Measurements from ENCODE around the gene MTHFD1L. TPM values are rescaled to one million over a fixed set of nuclear protein-coding genes. Genes with fewer than 3 reads are reported as not detected.
A peak's percentile ranks its signal among the peaks of the same experiment; 100 is the strongest.

MTHFD1L gene
- polyA plus RNA-seq, 1 donor: 26.9 TPM

DNA sequence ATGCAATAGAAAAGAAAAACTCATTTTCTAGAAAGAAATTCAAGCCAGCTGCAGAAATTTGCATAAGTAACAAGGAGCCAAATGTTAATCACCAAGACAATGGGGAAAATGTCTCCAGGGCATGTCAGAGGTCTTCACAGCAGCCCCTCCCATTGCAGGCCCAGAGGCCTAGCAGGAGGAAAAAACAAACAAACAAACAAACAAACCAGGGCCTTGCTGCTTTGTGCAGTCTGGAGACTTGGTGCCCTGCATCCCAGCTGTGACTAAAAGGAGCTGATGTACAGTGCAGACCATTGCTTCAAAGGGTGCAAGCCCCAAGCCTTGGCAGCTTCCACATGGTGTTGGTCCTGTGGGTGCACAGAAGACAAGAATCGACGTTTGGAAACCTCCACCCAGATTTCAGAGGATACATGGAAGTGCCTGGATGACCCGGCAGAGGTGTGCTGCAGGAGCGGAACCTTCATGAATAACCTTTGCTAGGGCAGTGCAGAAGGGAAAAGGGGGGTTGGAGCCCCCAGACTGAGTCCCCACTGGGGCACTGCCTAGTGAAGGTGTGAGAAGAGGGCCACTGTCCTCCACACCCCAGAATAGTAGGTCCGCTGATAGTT, 263.4 kb downstream of the MTHFD1L start:
- DNase-seq: no peak

- no peak for DNase-seq
Observed at GRCh38 chr6:151130329-151130728, 264.8 kb downstream of the MTHFD1L start.

DNA sequence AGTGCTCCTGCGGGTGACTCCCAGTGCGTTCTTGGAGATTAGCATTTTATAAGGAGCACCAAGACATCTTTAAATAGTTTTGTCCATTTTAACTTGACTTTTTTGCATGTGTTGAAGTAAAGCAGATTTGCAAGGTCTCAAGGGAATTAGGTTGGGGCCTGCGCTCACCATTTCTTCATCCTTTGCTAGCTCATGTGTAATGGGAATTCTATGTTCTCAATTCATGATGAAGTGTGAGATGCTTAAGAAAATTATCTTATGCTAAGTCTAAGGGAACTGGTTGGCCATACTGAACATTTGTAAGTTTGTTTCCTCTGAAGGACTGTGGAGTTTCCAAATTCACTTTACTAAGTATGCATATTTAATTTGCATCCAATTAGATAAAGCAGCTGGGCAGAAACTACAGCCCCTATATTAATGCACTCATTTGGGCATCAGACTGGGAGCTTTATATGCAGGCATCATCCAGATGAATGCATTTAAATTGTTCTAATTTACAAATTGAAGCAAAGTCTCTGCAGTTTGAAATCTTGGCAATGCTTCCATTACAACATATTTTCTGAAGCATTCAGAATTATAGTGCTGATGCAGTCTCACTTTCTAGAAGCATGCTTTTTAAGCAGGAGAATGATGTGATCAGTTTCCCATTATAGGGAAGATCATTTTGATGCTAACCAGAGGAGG, 266.0 kb downstream of the MTHFD1L start:
- peak; percentile 59 for DNase-seq

DNA sequence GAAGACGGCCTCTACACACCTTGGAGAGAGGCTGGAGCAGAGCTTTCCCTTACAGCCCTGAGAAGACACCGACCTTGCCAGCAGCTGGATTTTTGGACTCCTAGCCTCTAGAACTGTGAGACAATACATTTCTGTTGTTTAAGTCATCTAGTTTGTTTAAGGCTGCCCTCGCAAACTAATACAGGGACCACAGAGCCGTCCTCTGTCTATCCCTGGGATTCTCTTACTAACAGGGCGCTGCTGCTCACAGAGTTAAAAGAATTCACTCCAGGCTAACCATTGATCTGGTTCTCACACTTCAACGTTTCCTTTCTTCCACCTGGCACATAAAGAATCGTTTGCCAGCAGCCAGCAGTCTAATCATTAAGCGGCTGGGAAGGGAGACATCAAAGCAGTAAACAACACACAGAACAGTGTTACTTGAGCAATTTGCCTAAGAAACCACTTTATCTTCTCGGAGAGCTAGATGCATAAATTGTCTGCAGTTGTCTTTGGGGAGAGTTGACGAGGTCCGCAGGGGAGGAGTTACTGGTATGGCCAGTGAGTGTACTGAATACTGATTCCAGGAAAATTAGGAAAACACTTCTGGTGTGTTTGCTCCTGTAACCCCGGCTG, 270.7 kb downstream of the MTHFD1L start:
- peak; percentile 54 for DNase-seq

GRCh38 chr6:151137542-151137941, 272.0 kb downstream of the MTHFD1L start:
- no peak for DNase-seq

DNA sequence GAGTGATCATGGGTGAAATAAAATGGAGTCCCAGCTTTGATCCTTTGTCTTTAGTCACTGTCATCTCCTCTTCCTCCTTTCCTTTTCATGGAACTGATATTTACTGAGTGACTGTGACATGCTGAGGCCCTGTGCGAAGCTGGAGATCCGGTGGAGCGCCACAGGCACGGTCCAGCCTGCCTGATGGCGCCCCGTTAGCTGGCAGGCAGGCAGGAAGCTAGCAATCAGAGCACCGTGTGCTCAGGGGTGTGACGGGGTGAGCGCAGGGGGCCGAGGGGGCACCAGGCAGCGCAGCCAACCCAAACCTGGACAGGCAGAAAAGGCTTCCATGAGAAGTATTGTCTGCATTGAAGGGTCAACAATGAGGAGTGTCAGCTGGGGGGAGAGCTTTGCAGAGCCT, 274.0 kb downstream of the MTHFD1L start:
- DNase-seq: no peak

DNA sequence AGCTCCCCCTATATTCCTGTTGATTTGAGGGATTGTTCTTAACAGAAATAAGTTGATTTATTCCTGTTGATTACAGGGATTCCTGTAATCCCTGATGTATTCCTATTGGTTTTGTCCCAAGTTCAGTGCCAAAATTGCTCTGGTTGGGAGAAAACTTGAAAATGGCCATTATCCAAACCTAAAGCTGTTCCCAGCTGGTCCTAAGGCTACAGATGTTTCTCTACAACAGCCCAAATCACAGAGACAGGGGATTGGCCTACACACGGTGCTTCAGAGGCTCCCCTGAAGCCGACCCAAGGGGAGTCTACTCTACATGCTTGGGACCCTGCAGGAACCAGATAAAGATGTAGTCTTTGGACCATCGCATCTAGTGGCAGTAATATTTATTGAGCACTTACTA, 275.3 kb downstream of the MTHFD1L start:
- DNase-seq: no peak

GRCh38 chr6:151141685-151142084, 276.2 kb downstream of the MTHFD1L start:
- no peak for DNase-seq

- DNase-seq: no peak
Observed at GRCh38 chr6:151142676-151143075, 277.2 kb downstream of the MTHFD1L start.

- no peak for DNase-seq
Observed at GRCh38 chr6:151143337-151143736, 277.8 kb downstream of the MTHFD1L start.

DNA sequence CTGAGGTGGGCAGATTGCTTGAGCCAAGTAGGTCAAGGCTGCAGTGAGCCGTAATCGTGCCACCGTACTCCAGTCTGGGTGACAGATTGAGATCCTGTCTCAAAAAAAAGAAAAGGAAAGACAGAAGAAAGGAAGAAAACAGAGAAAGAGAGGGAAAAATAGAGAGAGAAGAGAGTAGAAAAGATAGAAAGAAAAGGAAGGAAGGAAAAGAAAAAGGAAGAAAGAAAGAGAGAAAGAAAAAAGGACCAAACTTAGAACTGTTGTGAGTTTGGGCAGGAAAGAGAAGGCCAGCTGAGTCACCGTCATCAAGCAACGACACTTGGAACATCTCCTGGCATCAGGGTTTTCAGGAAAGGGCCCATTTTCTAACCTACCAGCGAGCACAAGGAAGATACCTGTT, 278.3 kb downstream of the MTHFD1L start:
- no peak for DNase-seq

DNA sequence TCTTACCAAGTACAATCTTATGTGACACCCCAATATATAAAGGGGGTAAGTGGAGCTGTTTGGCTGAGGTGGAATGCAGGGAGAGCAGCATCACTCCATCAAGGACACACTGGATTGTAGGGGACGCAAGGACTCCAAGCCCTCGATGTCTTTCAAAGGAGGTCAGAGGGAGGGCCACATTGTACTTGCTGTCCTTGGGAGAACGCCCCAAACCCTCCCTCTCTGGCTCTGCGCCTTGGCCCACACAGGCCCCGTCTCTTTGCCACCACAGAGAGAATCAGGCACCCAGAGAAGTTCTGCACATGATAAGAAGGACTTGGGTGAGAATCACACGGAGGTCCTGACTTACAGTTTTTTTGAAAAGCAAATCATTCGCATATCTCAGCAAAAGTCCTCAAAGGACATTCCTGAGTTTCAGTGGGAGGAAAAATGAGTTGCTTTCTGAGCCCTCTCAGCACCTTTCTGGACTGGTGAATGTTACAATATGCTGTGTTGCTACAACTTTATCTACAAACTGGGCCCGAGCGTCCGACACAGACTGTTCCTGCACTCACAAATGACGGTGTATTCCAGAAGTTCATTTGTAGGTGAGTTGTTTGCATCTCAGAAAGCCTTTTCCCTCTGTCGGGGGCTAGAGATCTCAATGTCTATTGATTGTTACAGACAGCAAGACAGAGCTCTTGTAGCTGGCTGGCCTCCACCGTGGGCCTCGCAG, 281.8 kb downstream of the MTHFD1L start:
- no peak for DNase-seq

GRCh38 chr6:151148111-151148510, 282.6 kb downstream of the MTHFD1L start:
- DNase-seq: no peak

GRCh38 chr6:151149793-151150192, 284.3 kb downstream of the MTHFD1L start:
- DNase-seq: no peak
